Sigmoid colon (tissue), 3 donors: ENCODE results near the gene IGBP1.

Source experiments
- CTCF ChIP-seq, 4 experiments: fragments of 450-650 bp in 3 of 4; fragments of 200-600 bp in 1 of 4; IDR thresholded peaks; one replicate each; pipeline ENCODE4 v1.5.1; 2016 to 2019; ENCODE audit warnings: antibody characterized with exemption in 4 of 4, mild to moderate bottlenecking in 3 of 4, moderate library complexity in 2 of 4
- POLR2A ChIP-seq, 2 donors: fragments of 450-650 bp; IDR thresholded peaks; one replicate each; pipeline ENCODE4 v1.6.1; 2016; ENCODE audit warnings: antibody characterized with exemption in 2 of 2, mild to moderate bottlenecking in 2 of 2, moderate library complexity in 2 of 2

DNA sequence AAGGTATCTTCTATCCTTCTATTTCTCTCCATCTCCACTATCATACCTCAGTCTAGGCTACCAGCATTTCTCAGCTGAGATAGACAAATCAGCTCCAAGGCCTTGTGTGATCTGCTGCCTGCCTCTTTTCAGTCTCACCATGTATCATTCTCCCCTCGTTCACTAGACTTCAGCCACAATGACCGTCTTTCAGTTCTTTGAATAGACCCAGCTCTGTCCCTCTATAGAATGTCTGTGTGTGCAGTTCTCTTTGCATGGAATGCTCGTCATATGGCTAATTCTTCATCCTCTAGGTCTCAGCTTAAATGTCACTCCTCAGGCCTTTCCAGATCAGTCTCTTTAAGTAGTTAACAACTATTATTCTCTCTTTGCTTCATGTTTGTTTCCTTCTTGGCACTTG, 6.5 kb downstream of the IGBP1 start:
- TF ChIP-seq CTCF (IDR thresholded peaks at IDR 0.05) (no peak), POLR2A (IDR thresholded peaks at IDR 0.05) (no peak)
